ENCODE measurements around the gene TSPAN9.

- TF ChIP-seq POLR2A (IDR thresholded peaks at IDR 0.05; ENCODE audit: extremely low read depth, insufficient read length) (no peak), CTCF (IDR thresholded peaks at IDR 0.05; ENCODE audit: low read depth, low read length) (no peak), MYC (IDR thresholded peaks at IDR 0.05; ENCODE audit: low read depth, low read length) (no peak)
- TF ChIP-seq, protein P1, sequence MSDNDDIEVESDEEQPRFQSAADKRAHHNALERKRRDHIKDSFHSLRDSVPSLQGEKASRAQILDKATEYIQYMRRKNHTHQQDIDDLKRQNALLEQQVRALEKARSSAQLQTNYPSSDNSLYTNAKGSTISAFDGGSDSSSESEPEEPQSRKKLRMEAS (IDR thresholded peaks at IDR 0.05; ENCODE audit: low read depth, low read length) = no peak
These were observed 84.7 kb downstream of the TSPAN9 start for GRCh38 chr12:3161861-3162260.

Data from NB4 (cell line).